DOHH2 (cell line): ENCODE results near the gene MICAL2.

Experiments used
- EZH2phosphoT487 ChIP-seq: fragments of 200-600 bp; sonication (generic); IDR thresholded peaks from 2 replicates; pipeline ENCODE4 v1.6.1; 2017; ENCODE audit warnings: borderline replicate concordance, mild to moderate bottlenecking, antibody characterized with exemption, low read length, moderate library complexity, mixed read lengths
- TF ChIP-seq, protein P1 (sequence below): fragments of 200-600 bp; sonication (generic); IDR thresholded peaks from one replicate; pipeline ENCODE4 v1.5.1; 2014; ENCODE audit warnings: antibody characterized with exemption, mild to moderate bottlenecking, low read depth, low read length; ENCODE audit not compliant: poor library complexity, severe bottlenecking

DNA sequence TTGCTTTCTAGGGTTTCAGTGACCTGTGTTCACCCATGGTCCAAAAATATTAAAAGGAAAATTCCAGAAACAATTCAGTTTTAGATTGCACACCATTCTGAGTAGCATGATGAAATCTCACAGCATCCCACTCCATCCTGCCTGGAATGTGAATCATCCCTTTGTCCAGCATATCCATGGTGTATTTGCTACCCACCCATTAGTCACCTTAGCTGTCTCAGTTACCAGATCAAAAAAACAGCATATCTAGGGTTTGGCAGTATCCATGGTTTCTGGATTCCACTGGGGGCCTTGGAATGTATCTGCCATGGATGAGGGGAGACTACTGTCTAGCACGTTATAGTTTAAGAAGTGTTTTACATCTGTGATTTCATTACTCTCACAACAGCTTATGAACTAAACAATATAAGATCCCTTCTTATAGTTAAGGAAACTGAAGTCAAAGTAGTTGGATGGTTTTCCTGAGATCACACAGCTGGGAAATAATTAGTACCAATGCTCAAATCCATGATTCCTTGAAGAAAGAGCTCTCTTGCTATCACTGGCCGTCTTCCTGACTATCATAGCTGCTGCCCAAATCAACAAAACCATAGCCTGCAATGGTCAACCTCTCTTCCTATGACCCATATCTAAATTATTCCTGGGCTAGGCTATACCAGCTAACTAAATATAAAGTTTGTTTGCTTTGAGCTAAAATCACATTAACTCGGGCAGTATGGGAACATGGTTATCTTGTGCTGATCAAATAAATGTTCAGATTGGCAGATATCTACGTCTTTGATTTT, 122.6 kb downstream of the MICAL2 start:
- no peak for TF ChIP-seq EZH2phosphoT487
- TF ChIP-seq, protein P1, sequence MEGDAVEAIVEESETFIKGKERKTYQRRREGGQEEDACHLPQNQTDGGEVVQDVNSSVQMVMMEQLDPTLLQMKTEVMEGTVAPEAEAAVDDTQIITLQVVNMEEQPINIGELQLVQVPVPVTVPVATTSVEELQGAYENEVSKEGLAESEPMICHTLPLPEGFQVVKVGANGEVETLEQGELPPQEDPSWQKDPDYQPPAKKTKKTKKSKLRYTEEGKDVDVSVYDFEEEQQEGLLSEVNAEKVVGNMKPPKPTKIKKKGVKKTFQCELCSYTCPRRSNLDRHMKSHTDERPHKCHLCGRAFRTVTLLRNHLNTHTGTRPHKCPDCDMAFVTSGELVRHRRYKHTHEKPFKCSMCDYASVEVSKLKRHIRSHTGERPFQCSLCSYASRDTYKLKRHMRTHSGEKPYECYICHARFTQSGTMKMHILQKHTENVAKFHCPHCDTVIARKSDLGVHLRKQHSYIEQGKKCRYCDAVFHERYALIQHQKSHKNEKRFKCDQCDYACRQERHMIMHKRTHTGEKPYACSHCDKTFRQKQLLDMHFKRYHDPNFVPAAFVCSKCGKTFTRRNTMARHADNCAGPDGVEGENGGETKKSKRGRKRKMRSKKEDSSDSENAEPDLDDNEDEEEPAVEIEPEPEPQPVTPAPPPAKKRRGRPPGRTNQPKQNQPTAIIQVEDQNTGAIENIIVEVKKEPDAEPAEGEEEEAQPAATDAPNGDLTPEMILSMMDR = no peak
